Measurements from ENCODE around the gene ASF1B.
A peak's percentile ranks its signal among the peaks of the same experiment; 100 is the strongest.
"Not testable (repeated sequence)": the region's sequence is repeated elsewhere in the genome, so short reads cannot be mapped to it uniquely, and the experiment has no call there.

Gene ASF1B

DNA sequence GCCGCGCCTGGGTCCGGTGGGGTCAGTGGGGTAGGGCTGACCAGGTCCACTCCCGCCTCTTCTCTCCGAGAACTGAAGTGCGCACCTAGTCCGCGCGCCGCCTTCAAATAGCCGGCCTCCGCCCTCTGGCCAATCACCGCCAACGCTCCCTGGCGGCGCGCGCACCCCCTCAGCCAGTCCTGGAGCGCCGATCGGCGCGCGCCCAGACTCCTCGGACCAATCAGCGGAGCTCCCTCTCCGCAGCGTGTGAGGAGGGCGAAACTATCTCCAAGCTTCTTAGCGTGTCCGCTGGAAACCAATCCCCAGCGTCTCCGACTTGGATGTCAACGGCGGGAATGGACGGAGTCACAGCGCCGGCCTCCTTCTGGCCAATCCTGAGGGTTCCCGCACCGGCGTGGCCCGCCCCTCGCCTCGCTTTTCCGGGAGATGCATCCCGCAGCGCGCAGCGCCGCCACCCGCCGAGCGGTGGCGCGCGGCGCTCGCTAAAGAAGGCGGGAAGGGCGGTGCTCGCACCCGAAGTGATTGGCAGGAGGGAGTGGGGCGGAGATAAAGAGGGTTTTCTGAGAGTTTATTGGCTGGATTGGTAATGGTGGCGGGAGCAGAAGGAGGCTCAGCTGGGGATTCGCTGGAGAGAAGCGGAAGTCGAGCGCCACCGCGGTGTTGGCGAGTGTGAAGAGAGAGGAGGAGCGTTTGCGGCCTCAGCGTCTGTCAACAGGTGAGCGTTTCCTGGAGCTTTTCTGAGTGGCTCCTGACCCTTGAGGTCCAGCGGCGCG is at the start of gene ASF1B:
TSS of gene ASF1B (minus strand) at position 81 of the 773 bp plus-strand sequence. CDS start 133 bp downstream, outside the sequence.
- peak; percentile 99 for DNase-seq (ENCODE audit: low spot score)

DNA sequence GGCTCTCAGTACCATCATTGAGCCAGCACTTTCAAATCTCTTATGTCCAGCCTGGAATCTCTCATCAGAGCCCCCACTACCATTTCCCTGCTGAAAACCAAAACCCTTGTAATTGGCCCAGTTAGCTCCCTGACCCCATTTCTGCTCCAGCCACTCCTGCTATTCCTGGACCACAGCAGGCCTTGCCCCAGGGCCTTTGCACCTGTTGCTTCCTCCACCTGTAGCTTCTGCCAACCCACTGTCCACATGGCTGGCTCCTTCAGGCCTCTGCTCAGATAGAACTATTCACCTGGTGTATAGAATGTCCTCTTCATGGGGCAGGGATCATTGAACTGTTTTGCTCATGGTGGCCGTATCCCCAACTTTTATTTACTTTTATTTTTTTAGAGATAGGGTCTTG is 49.3 kb upstream of the ASF1B start:
- not testable (repeated sequence) for DNase-seq (ENCODE audit: low spot score)

DNA sequence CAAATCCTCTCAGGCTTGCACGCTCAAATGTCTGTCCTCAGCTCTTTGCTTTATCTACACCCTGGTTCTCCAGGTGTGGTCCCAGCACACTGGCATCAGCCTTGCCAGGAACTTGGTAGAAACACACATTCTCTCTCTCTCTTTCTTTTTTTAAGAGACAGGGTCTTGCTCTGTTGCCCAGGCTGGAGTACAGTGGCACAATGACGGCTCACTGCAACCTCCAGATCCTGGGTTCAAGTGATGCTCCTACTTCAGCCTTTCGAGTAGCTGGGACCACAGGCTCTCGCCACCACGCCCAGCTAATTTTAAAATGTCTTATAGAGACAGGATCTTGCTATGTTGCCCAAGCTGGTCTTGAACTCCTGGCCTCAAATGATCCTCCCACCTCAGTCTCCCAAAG is 48.8 kb upstream of the ASF1B start:
- no peak for DNase-seq (ENCODE audit: low spot score)

DNA sequence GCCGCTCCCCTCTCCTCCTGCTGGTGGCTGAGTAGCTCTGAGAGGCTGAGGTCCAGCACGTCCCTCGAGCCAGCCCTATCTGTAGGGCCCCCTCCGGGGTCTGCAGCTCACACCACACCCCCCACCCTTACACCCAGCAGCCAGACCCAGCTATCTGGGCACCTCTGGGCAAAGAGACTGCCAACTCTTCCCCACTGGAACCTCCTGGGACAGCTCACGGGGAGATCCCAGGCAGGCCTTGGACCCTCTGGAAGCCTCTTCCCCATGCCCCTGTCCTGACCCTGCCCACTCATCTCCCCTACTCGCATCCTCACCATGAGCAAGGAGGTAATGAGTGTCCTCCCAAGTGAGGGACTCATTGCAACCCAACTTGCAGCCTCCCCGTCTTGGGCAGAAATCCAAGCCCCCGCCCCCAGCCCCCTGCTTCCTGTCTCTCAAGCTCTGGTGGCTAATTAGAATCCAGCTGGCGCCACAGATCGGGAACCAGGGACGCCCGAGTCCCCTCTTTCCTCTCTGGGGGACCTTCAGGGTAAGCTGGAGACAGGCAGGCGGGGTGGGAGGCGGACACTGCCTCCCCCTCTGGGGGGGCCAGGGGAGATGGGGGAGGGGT is 47.5 kb upstream of the ASF1B start:
- DNase-seq (ENCODE audit: low spot score), result no peak

DNA sequence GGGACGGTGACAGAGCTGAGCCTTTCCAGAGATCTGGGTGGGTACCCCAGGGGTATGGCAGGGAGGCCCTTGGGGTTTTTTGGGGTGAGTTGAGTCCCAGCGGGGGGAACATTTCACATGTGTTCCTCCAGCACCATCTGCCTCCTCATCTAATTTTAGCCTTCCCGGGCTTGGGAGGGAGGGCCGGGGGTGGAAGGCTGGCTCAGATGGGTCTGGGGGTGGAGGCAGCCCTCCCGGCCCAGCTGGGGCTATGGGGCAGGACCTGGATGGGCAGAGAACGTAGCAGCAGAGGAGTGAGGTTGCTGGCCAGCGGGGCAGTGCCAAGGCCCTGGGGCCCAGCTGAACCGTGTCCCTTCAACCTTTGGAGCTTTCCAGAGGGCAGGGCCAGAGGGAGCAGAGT is 46.1 kb upstream of the ASF1B start:
- DNase-seq (ENCODE audit: low spot score), result no peak

DNA sequence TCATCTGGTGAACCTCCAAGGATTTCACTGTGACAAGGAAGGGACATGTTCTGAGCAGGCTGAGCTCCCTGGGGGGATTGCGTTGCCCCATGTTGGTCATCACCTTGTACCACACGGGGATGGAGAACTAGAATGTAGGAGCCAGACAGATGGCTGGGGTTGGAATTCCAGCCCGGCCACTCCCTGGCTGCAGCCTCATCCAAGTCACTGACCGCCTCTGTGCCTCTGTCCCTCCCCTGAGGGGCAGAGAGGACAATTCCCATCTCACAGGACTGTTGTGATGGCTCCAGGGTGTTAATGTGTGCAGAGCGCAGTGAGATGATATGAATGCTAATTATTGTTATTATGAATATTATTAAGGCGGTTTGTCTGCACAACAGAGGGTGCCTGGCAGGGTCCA is 45.5 kb upstream of the ASF1B start:
- no peak for DNase-seq (ENCODE audit: low spot score)

DNA sequence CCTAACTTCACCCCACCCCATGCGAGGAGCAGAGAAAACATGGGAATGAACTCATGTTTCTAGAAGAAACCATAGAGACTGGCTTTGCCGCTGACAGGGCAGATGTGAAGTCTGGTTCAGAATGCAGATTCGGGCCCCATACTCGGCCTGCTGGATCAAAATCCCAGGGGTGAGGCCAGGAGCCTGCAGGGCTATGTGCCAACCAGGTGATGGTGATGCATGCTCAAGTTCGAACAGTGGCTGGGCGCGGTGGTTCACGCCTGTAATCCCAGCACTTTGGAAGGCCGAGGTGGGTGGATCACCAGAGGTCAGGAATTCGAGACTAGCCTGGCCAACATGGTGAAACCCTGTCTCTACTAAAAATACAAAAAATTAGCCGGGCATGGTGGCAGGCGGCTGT is 44.8 kb upstream of the ASF1B start:
- DNase-seq (ENCODE audit: low spot score), result not testable (repeated sequence)

DNA sequence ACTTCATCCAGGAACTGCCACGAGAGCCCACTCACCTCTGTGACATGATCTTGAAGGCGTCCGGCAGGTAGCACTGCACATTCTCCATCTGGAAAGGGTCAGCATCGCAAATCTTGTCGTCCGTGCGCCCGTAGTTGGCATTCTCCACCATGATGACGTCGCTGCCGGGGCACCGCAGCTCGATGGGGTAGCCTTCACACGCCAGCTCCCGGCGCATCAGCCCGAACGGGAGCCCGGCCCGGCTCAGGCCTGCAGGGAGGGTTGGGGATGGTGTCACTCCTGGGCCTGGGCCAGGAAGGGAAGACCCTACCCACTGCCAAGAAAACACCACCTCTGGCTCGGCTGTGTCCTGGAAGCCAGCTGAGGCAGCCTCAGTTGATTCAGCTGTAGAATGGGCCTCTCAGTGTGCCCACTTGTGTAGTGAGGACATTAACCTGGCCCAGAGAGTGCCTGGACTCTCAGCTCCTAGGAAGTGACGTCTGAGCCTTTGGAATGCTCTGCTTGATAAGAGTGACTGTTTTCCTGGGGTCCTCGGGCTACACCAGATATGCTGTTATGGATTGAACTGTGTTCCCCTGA is 41.2 kb upstream of the ASF1B start:
- no peak for DNase-seq (ENCODE audit: low spot score)

DNA sequence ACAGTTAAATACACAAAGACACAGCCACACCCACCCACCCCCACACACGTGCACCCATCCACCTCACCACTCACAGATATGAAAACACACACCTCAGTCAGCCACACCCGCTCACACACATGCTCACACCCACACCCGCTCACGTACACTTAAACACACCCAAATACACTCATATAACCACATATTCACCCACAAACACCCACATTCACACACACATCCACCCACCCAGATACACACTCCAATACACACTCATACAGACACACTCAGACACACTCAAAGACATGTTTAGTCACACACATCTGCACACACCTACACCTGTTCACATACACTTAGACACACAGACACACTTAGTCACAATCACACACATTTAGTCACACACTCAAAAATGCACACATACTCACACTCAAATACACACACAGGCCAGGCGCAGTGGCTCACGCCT is 39.0 kb upstream of the ASF1B start:
- no peak for DNase-seq (ENCODE audit: low spot score)

DNA sequence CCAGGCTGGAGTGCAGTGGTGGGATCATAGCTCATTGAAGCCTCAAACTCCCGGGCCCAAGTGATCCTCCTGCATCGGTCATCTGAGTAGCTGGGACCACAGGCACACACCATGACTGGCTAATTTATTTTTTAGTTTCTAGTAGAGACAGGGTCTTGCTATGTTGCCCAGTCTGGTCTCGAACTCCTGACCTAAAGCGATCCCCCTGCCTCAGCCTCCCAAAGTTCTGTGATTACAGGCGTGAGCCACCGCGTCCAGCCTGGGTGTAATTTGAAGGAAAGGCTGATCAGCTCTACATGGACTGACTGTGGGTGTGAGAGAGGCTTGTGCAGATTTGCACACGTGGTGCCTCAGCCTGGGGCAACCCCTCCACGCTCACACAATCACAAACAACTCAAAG is 38.5 kb upstream of the ASF1B start:
- no peak for DNase-seq (ENCODE audit: low spot score)

DNA sequence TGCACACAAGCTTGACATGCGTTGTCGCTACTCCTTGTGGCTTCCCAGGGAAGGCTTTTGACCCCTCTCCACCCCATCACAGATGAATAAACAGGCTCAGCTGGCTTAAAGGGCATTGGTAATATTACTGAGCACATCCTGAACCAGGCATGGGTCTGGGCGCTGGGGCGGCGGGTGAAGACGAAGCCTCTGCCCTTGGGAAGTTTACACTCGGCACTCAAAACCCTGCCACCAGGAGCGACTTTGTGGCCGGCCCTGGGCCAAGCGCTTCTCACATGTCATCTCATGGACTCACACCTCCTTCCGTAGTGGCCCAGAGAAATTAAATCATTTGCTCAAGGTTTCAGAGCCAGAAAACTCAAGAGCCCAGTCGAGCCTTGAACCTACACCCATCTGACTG is 32.6 kb upstream of the ASF1B start:
- no peak for DNase-seq (ENCODE audit: low spot score)

DNA sequence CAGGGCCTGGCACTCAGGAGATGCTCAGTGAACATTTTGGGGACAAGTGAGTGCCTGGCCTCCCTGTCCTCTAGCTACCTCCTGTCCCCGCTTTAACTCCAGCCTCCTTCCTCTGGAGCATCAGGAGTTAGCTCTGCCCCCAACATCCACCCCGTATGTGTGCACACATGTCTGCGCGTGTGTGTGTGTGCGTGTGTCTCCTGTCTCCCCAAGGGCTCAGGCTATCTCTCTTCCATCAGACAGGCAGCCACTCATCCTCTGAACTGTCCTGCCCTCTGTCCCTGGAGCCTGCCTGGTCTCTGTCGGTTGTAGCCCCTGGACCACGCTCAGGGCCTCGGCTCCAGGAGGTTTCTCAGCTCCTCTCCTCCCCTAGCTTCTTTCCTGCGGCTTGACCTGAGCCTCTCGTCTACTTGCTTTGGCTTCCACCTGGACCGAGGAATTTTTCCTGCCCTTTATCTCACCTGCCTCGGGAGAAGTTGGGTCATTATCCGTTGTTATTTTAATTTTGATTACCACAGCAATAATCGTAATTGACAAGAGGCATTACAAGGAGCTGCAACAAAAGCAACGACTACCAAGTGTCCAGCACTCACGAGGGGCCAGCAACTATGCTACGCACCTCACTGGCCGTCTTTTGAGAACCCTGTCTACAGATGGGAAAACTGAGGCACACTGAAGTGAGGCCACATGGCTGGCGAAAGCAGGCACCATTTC is 32.0 kb upstream of the ASF1B start:
- no peak for DNase-seq (ENCODE audit: low spot score)

DNA sequence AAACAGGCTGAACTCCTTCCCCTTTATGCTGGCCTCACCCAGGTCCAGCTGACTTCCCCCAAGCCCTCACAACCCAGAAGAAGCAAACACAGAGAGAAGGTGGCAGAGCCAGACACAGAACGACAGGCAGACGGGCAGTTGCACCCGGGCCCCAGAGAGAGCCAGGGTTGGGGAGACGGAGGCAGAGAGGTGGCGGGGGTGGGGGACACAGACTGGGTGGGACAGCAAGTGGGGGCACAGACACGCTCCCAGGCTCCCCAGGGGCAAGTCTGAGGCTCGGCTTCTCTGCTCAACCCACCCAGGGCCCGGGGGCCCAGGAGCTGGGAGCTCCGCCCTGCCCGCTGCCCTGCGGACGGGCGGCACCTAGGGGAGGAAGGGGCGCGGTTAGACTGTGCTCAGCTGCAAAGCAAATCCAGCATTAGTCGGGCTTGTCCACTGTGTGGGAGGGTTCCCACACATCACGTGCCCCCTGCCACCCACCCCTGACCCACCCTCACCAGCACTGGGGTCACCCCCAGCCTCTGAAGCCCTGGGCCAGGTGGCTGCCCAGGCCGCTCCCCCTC is 31.3 kb upstream of the ASF1B start:
- no peak for DNase-seq (ENCODE audit: low spot score)

DNA sequence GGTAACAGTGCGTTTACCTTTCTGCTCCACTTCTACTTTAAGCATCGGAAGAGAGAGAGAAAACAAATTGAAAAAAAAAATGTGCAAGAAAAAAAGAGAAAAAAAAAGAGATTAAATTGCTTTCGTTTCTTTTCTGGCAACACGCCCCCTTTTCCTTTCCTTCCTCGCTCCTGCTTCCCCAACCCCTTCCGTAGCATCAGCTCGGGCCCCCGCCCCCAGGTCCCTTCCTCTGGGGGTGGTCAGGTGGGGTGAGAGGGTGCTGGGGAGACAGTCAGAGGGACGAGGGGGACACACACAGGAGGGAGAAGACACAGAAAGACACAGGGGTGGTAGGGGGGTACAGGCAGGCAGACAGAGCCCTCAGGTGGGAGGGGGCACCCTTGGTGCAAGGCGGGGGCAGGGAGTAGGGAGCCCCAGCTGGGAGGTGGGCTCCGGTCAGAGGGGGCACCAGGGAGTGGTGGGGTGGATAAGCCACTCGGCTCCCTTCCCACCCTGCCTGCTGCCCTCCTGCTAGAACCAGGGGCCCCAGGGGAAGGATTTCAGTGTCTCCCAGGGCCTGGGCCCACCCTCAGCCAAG is 30.7 kb upstream of the ASF1B start:
- DNase-seq (ENCODE audit: low spot score), result no peak

DNA sequence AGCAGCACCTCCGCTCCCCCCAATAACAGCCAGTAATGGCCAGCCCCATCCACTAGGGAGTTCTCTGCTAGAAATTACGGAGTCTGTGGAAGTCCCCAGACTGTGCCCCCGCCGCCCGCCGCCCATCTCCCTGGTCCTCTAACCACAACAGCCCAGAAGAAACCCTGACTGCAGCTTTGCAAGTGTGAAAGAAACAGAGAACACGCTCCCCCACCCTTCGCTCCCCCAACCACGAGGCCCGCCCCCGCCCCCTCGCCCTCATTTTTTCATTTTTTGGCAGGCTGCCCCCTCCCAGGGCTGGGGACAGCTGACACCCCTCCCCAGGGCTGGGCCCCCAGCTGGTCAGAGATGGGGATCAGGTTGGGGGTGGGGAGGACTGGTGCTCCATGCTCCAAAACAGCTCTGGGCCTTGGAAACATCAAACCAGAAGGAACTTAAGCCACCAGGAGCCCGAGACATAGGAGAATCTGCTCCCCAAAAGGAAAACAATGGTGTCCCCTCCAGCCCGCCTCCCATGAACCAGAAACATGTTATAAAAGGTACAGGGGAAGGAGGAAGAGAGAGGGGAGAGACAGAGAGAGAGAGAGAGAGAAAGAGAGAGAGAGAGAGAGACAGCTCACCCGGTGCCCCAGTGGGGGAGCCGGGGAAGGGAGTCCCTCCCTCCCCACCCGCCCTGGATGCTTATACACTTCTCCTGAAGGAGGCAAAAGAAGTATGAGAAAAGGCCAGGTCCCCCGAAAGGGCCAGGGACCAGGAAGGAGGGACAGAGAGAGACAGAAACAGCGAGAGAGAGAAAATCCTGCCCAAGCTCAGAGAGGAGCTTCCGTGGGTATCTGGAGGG is 29.8 kb upstream of the ASF1B start:
- DNase-seq (ENCODE audit: low spot score), result no peak

DNA sequence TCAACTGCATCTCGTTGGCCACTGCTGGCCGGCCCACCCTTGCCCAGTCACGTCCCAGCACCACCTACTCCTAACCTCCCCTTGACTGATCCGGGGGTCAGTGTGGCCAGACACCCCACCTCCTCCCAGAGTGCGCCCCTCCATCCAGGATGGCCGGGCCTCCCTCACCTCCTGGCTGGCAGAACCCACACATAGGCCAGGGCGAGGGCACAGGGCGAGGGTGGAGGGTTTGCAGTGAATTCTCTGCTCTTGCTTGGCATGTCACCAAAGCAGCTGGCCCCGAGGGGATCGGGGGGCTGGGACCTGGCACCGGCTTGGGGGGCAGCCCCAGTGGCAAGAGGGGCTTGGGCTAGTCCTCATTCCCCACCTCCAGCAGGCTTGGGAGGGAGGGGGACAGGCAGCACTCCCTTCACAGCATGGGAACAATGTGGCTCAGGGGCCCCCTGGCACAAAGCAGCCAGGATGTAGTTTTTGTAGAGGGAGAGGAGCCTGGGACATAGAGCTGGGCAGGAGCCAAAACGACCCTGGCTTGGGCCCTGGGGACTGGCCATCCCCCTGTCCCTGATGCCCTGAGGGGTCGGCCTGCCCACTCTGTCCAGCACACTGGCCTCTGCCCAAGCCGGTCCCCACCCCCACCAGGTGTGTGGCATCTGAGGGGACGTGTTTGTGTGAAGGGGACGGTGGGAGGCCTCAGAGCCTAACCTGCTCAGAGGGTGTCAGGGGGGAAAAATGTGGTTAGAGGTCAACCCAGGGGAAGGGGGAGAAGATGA is 28.5 kb upstream of the ASF1B start:
- DNase-seq (ENCODE audit: low spot score), result no peak

DNA sequence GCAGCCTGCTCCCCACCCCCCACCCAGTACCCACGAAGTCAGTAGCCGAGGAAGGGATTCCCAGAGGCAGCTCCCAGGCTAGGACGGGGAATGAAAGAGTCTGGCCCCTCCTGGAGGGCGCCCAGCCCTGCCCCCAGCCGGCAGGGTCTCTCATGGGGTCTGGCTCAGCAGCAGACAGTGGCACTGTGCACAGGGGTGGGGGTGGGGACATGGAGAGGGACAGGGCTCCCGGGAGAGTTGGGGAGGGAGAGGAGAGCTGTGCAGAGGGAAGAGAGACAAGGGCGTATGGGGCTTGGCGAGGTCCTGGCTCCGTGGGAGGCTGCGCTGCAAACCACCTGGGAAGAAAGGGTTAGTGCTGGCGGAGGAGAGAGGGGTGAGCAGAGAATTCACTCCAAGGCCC is 27.7 kb upstream of the ASF1B start:
- no peak for DNase-seq (ENCODE audit: low spot score)

DNA sequence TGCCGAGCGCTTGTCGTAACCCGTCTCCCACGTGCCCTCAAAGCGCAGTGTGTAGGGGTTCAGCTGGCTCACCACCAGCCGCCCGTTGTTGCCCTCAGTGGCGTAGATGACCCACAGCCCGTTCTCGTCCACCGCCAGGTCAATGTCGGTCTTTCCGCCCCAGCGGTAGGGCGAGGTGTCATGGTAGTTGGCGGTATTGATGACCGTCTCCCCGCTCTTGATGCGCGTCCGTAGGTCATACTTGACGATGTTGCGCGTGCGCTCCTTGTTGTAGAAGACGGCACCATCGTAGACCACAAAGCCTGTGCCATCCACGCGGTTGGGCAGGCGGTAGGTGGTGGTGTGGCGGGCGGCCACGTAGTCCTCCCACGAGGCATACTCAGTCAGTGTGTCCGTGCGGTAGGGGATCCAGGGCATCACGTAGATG is 26.5 kb upstream of the ASF1B start:
- DNase-seq (ENCODE audit: low spot score), result no peak

DNA sequence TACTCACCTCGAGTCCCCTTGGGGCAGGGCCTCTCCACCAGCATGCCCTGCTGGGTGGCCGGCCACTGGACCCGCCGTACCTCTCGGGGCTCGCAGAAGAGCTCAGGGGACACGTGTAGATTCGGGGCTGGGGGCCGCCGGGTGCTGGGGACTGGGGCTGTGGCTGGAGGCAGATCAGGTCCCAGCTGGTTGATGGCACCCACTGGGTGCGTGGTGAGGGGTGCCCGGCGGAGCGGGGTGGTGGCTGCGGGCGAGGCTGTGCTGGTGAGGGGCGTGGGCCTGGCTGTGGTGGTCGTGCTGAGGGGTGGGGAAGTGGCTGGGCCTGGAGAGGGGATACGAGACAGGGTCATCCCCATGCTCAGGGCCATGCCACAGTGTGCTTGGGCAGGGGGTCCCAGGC is 24.9 kb upstream of the ASF1B start:
- no peak for DNase-seq (ENCODE audit: low spot score)

DNA sequence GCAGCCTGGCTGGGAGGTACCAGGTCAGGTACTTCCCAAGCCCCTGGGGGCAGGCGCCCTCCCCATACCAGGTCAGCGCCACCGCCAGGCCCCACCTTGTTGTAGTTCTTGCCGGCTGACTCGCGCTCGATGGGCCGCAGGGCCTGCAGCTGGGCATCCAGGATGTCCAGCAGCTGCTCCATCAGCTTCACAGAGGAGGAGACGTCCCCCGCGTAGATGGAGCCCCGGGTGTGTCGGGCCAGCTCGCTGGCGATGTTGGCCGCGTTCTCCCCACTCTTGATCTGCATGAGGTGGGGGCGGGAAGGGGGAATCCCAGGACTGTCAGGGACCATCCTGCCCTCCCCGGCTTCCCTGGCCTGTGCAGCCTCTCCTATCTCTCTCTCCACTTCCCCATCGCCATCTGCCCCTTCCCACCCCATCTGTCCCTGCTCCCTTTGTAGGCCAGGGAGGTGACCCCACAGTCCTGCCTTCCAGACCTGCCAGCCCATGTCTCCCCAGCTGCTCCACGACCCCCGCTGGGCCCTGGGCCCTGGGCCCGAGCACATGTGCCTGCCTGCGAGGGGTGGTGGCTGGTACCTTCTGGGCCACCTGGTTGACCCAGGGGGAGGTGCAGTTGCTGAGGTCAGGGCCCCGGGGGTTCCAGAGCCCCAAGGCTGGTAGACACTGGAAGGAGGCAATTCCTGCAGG is 23.8 kb upstream of the ASF1B start:
- DNase-seq (ENCODE audit: low spot score), result no peak

Measured in activated CD4-positive, alpha-beta T cell treated with anti-CD3 and anti-CD28 coated beads, Interleukin-2, Interleukin-4, amounts not matched to agents 100 ng/mL and 50 ng/mL, durations not matched to agents 16 hours and 8 hours (primary cell).